Amniotic epithelial cell (primary cell): Measurements from ENCODE around the gene CHMP6.

Source experiments
- DNase-seq: peaks from one replicate; pipeline ENCODE4 v3.0.0-alpha.2; 2010; ENCODE audit warnings: low read depth

CHMP6 gene

GRCh38 chr17:80992077-80992947 lies 671 bp downstream of the CHMP6 start:
- DNase-seq: no peak

- DNase-seq: no peak
Measured at GRCh38 chr17:80992948-80993624, 1.4 kb downstream of the CHMP6 start.

- DNase-seq: no peak
Measured at GRCh38 chr17:80995131-80995530, 3.5 kb downstream of the CHMP6 start.

GRCh38 chr17:80996422-80997305 lies 5.0 kb downstream of the CHMP6 start:
- DNase-seq: no peak

- no peak for DNase-seq
Measured at GRCh38 chr17:80997424-80998117, 5.9 kb downstream of the CHMP6 start.

GRCh38 chr17:80998118-80998747 lies 6.6 kb downstream of the CHMP6 start:
- DNase-seq: no peak

- no peak for DNase-seq
Measured at GRCh38 chr17:80998748-80999535, 7.3 kb downstream of the CHMP6 start.

- no peak for DNase-seq
Measured at GRCh38 chr17:80999536-81000333, 8.1 kb downstream of the CHMP6 start.

- DNase-seq: no peak
Measured at GRCh38 chr17:81000334-81000630, 8.6 kb downstream of the CHMP6 start.

GRCh38 chr17:81000631-81001357 lies 9.2 kb downstream of the CHMP6 start:
- DNase-seq: no peak

GRCh38 chr17:81002013-81002384 lies 10.4 kb downstream of the CHMP6 start:
- no peak for DNase-seq

GRCh38 chr17:81002409-81003361 lies 11.0 kb downstream of the CHMP6 start:
- peak; percentile 45 for DNase-seq

- DNase-seq: no peak
Measured at GRCh38 chr17:81003711-81004475, 12.3 kb downstream of the CHMP6 start.

GRCh38 chr17:81006891-81007290 lies 15.2 kb downstream of the CHMP6 start:
- no peak for DNase-seq

- DNase-seq: no peak
Measured at GRCh38 chr17:81008140-81008539, 16.5 kb downstream of the CHMP6 start.

- DNase-seq: no peak
Measured at GRCh38 chr17:81009136-81009535, 17.5 kb downstream of the CHMP6 start.

GRCh38 chr17:81010935-81011334 lies 19.3 kb downstream of the CHMP6 start:
- no peak for DNase-seq
